GM19395 (cell line): ENCODE results near the gene SNAP25.

Experiments used
- ATAC-seq: cut with Tn5 transposase; IDR thresholded peaks from one replicate; pipeline ENCODE4 v1.9.1; 2021; ENCODE audit warnings: mild to moderate bottlenecking, moderate library complexity; ENCODE audit not compliant: unreplicated experiment

The SNAP25 gene

DNA sequence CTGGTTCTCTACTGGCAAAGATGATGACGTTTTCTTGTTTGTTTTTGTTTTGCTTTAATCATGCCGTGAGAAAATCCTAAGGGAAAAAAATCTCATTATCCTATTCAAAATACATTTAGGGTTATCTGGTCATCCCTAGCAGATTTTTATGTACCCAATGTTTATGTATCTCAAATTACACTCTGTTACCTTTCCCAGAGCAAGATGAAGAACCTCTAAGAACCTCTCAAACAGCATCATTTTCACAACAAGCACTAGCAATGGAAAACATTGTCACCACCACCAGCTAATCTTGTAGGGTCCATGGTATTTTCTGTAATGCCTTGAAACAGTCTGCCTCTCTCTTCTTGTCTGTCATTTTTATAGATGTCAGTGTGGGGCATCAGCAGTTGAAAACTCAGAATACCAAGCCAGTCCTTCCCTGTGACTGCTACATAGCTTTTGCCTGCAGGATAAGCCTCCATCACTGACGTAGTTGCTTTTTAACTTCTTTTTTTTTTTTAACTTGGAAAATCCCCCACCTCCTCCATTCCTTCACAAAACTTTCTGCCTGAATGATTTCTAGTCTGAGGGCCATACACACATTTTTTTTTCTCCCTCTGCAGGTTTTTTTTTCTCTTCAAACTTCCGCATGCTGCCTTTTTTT lies 2.4 kb upstream of the SNAP25 start:
- ATAC-seq, result no peak

DNA sequence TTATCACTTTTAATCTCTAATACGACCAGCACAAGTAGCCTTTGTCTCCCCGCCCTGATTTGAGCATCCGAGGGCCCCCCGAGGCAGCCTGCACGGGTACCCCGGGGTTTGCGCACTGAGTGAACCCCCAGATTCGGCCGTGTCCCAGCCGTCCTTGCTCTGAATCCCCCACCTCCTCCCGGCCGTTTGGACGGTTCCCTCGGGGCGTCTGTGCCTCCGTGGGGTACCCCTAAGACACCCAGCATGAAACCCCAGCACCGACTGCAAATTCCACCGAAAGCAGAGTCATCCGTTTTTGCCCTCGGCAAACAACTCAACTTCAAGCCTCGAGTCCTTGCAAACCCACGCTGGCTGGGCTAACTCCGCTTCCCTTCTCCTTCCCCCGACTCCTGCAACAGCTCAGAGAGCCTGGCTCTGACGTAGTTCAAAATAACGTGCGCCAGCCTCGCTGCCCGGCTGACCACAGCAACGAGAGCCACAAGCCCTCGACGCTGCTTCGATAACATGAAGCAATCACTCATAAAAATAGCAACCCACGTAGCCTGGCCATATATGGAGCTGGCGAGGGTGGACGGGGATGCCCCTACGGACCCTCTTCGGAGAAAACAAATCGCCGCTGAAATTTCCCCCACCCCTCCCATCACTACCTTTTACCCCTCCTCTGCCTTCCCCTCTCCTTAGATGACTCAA lies 764 bp upstream of the SNAP25 start:
- no peak for ATAC-seq

DNA sequence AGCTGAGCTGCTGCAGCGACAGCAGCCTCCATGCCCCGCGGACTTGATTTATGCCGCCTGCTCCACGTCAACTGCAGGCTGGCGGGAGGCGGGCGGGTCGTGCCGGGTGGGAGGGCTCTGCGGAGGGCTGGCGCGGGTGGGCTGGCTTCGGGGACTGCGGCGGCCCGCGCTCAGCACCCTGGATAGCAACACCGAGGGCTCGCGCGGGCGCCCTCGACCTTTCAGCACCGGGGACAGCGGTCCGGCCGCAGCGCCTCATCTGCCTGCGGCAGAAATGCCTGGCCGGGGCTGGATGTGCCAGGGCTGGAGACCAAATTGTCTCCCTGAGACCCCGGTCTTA lies 792 bp downstream of the SNAP25 start:
- peak; percentile 75 for ATAC-seq

- ATAC-seq, result no peak
Measured at GRCh38 chr20:10219993-10220750, 1.5 kb downstream of the SNAP25 start.

- no peak for ATAC-seq
Measured at GRCh38 chr20:10221021-10221420, 2.4 kb downstream of the SNAP25 start.

GRCh38 chr20:10225439-10226060 lies 6.9 kb downstream of the SNAP25 start:
- peak; percentile 61 for ATAC-seq

DNA sequence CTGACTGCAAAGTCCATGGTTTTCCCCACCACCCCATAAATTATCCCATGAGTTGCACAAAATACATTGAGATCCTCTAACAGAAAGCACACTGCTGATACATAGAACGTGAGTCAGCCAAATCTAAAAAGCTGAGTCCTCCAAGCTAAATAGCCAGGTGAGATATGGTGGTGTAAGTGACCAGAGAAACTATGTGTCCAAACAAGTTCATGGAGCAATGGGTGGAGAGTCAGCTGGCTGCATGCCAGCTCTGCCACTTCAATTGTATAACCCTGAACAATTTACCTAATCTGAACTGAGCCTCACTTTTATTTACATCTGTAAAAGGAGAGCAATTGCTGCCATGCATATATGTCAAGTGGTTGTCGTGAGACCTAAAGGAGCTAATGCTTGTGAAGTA lies 9.7 kb downstream of the SNAP25 start:
- no peak for ATAC-seq

DNA sequence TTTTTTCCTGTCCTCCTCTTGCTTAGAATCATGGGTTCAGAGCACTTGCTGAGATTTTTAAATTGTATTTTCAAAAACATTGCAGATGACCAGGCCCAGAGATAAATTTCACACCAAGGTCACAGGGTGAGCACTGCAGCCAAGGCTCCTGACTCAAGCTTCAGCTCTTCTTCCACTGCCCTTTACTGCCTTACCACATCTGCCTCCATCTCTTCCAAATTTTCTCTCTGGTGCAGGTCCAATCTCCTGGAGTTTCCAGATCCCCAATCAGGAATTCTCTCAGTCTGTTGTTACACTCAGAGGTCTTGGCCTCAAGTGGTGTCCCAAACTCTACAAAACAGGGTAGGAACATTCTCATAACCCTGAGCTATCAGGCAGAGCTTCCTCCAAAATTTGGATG lies 12.7 kb downstream of the SNAP25 start:
- ATAC-seq, result no peak

DNA sequence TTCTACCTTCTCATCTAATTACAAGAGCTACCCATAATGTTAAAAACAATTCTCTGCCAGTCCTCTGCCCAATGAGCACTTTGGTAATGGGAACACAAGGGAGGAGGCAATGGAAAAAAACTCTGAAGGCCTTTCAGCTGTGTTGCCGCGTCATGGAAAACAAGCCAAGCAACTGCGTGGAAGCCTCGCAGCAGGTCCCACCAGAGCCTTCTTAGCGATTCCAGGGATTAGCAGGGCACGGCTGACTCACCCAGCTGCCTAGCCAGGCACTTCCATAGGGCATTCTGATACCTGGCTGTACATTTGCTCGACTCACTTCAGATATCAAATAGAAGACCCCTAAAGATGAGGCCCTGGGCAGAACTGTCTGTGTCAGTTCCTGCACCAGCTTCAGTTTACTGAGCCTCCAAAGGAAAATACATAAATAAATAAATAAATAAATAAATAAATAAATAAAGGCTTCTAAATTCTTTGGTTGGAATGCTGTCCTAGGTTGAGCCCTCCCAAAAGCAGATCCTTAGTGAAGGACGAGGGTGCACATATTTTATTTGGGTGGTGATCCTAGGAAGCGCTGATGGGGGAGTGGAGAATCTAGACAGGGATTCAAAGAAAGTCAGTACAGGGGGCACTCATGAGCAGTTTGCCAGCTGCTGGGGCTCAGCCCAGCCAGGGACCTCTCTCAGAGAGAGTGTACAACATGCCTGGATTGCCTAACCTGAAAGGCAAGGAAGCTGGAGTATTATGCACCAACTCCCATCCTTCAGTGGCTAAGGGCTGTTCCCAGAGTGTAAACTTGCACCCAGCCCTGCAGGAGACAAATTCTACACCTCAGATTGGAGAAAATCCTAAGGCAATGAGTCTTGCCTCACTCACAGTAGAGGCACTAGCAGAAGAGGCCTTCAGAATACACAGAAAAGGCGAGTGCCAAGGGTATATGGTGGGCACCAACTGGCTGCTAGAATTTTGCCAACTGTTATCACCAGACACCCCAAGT lies 18.2 kb downstream of the SNAP25 start:
- ATAC-seq, result no peak

DNA sequence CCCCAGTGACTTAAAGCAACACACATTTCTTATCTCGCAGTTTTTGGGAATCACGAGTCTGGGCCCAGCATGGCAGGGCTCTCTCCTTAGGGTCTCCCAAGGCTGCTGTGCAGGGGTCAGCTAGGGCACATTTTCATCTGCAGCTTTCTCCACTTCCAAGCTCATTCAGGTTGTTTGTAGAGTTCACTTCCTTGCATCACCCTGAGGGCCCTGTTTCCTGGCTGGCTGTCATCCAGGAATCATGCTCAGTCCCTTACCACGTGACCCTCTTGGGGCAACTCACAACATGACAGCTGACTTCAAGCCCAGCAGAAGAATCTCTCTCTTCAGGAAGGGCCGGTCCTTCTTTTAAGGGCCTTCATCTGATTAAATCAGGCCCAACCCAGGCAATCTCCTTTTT lies 21.3 kb downstream of the SNAP25 start:
- ATAC-seq, result no peak

GRCh38 chr20:10240655-10241054 lies 22.0 kb downstream of the SNAP25 start:
- ATAC-seq, result no peak

DNA sequence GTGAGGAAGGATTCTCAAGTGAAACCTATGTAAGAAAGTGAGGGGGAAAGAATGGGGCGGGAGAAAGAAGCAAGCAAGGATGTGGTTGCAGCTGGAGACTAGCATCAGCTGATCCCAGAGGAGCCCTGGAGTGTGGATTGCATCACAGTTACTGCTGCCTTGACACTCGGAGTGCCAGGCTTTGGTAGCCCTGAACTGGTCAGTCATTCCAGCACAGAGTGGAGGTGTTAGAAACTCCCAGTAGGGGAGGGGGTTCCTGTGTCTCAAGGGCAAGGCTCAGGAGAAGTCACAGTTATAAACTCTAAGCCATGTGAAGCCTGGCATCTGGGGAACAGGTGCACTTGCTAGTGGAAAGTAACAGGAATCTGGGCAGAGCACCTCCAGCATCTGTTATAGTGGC lies 23.5 kb downstream of the SNAP25 start:
- no peak for ATAC-seq

- no peak for ATAC-seq
Measured at GRCh38 chr20:10247440-10247839, 28.8 kb downstream of the SNAP25 start.

DNA sequence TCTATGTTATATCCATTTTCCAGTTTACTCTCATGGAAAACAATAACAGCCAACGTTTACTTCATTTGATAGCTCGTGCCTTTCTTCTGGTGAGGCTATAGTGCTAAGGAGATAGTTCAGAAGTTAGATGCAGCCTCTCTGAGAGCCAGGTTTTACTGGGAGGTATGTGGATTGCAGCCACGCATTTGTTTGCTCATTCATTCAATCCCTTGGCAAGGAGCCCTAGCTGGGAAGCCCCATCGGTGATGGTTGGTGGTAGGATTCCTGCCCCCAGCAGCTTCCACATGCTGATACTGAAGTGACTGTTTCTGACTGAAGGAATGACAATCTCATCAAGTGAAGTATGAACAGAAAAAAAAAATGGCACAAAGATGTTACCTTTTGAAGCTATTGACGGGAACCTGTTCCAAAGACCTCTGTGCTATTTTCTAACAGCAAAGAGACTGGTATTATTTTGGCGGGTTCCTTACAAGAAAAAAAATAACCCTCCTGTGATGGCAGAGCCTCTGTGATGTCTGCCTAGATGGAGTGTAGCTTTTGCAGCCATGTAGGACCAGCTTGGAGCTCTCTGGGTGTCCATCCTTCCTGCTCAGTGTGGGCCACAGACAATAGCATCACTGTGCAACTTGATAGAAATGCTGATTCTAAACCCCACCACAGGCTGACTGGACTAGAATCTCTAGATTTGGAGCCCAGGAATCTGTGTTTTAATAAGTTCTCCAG lies 30.6 kb downstream of the SNAP25 start:
- ATAC-seq, result no peak

DNA sequence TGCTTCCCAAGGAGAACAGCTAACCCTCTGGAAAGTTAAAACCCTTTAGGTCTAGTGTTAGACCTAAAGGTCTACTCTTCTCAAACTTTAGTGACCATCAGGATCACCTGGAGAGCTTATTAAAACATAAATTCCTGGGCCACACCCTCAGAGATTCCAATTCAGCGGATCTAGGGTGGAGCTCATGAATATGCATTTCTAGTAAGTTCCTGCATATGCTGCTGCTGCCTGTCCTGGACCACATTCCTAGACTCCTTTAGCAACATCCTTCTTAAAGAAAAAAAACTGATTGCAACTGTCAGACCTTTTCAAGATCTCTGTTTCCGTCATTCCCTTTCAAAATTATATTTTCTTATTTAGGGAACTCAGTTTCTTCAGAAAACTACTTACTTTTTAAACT lies 31.2 kb downstream of the SNAP25 start:
- no peak for ATAC-seq

- ATAC-seq, result no peak
Measured at GRCh38 chr20:10250902-10251301, 32.3 kb downstream of the SNAP25 start.

GRCh38 chr20:10253780-10254179 lies 35.1 kb downstream of the SNAP25 start:
- ATAC-seq, result no peak

DNA sequence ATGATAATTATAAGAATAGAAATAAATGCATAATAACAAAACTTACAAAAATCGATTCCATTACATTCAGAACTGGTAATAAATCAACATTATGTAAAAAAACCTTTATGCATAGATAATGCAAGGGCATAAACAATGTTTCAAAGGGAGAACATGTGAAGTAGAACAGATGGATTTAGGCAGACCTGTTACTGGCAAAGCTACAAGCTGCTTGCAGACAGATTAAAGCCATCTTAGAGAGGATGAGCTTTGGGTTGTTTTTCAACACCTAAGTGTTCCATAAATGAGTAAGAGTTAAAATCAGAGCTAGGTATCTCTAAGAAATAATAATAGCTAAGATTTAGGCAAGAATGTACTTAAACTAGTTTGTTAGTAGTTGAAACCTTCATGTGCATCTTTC lies 37.2 kb downstream of the SNAP25 start:
- no peak for ATAC-seq

DNA sequence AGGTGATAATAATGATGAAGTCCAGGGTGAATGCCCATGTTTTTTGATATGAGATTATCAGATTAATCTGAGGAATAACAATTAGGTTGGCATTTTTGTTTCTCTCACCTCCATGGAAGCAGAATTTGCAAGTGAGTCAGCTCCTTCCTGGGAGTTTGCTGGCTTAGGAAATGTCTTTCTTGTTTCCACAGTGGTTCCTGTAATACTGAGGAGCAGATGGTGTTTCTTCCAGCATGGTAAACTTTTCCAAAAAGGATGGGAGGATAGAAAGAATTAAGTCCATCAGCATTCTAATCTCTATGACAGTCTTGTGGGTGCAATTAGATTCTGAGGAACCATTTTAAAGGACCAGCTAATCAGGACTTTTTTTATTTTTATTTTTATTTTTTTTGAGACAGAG lies 40.5 kb downstream of the SNAP25 start:
- ATAC-seq, result no peak

- ATAC-seq, result no peak
Measured at GRCh38 chr20:10260316-10260715, 41.7 kb downstream of the SNAP25 start.
